Left colon (tissue), 2 donors: ENCODE measurements around the gene TBC1D22A. TPM values are rescaled to one million over a fixed set of nuclear protein-coding genes. Genes with fewer than 3 reads are reported as not detected.

Experiments
- ATAC-seq: fragments of 200-7000 bp; cut with Tn5 transposase; one replicate; pipeline ENCODE4 v1.9.1; 2020; ENCODE audit warnings: mild to moderate bottlenecking, moderate library complexity
- DNase-seq, 2 donors: peaks; one replicate each; pipeline ENCODE4 v3.0.0-alpha.2; 2020
- intact Hi-C, 2 donors: fragments of 100-400 bp; cut with DNase I in 1 of 2; cut with micrococcal nuclease in 1 of 2; formaldehyde crosslinking; loops; one replicate each; pipeline versions ENCODE4 v1.11.2 to v1.14.0; 2022; cut with DNase I, micrococcal nuclease
- total RNA-seq, 2 donors: library from RNA; stranded (reverse); fragmentation: NEBNext Ultra II Directional; extraction: Animal tissue kit (Norgen Biotek cat#: 25700); gene quantifications; one replicate each; pipeline ENCODE4 v1.2.1, GENCODE V29; 2021
- donor health status: DM: no; HTN: no; CAD: no.
- donor health status: DM: yes; HTN: yes; CAD: no.

The TBC1D22A gene
- total RNA-seq, 2 donors from 2014 or later: 40.7 to 45.2 TPM

DNA sequence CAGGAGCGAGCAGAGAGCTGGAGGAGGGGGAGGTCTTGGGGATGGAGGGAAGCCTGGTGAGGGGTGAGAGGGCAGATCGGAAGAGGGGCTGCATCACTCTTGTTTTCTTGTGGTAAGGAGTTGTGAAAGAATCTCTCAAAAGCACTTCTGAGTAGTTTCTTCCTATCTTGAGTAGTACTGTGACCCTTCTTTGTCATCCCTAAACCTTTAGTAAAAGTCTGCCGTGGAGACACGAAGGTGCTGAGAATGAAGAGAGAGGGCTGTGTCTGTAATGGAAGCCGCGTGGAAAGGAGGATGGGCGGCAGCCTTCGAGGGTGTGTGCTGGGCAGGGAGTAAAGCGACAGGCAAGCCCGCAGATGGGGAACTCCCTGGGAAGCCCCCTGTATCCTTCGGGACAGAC is 237.8 kb downstream of the TBC1D22A start:
- no peak for ATAC-seq
- no peak for DNase-seq
- intact Hi-C loops: no loop called here

- DNase-seq: no peak
- ATAC-seq: no peak
- intact Hi-C loops: no loop called here
These were observed 238.4 kb downstream of the TBC1D22A start for GRCh38 chr22:47000888-47001287.

GRCh38 chr22:47001288-47001687 is 238.8 kb downstream of the TBC1D22A start:
- DNase-seq (no peak), ATAC-seq (no peak)
- intact Hi-C loops: no loop called here

DNA sequence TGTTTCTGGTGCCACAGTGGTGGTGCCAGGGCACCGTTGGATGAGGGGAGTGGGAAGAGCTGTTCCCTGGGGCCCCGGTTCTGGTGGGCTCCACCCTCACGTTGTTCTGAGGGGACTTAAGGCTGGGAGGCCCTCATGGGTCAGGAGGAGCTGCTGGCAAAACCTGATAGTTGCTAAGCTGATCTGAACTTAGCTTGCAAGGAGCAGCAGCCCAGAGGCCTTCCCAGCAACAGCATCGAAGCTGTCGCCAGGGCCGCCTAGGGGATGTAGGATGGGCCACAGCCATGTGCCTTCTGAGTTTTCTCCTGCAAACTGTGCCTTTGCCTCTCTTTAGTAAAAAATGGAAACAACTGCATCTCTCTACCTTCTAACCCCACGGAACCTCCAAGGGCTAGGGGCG is 240.2 kb downstream of the TBC1D22A start:
- intact Hi-C loops: no loop called here
- ATAC-seq: no peak
- no peak for DNase-seq

DNA sequence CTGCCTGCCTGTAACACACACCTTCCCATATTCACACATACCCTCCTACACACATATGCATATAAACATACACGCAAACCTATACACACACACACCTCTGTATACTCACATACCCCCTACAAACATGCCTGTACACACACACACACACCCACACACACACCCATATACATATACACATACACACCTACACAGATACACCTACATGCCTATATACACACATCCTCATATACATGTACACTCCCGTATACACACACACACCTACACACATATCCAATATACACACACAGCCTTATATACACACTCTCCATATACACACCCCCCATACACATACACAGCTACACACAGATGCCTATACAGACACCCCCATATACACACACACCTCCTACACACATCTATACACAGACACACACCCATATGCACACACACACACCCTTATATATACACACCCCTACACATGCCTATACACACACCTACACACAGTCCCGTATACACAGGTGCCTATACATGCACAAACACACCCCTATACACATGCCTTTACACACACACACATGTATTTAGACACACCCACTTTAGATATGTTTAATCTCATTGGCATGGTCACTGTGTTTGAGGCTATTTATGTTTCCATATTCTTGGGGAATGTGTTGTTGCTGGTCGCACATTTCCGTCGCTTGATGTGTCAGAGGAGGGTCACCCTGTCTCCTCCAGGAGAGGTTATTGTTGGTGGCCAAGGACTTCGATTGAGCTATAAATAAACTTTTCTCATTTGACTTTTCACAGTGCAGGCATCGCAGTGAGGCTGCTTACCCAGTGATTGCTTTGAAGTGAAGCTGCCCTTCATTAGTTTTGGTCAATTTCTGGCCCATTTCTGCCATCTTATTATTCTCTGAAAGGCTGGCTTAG is 243.3 kb downstream of the TBC1D22A start:
- ATAC-seq: no peak
- intact Hi-C loops: no loop called here

DNA sequence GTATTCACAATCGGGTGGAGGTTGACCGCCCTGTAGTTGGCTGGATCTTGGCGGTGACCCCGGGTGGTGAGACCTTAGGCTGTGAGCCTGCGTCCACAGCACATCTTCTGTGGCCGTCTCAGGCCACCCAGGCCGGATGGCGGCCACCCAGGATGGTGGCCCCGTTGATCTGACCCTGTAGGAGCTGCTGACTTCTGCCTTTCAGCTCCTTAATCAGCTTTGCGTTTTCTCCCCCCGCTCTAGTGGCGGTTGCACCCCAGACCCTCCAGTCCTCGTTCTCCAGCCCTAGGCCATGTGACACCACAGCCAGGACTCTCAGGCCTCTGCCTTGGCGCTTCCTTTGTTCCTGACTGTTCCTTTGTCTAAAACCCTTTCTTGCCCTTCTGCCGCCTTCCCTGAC is 244.0 kb downstream of the TBC1D22A start:
- intact Hi-C loops: no loop called here
- DNase-seq (no peak), ATAC-seq (no peak)

More for the DNA sequence above, 243.3 kb downstream of the TBC1D22A start:
- no peak for DNase-seq

- ATAC-seq (no peak), DNase-seq (no peak)
- intact Hi-C loops: no loop called here
These were observed 244.4 kb downstream of the TBC1D22A start for GRCh38 chr22:47006869-47007268.

- intact Hi-C loops: no loop called here
- no peak for DNase-seq
- no peak for ATAC-seq
These were observed 245.0 kb downstream of the TBC1D22A start for GRCh38 chr22:47007496-47007895.

DNA sequence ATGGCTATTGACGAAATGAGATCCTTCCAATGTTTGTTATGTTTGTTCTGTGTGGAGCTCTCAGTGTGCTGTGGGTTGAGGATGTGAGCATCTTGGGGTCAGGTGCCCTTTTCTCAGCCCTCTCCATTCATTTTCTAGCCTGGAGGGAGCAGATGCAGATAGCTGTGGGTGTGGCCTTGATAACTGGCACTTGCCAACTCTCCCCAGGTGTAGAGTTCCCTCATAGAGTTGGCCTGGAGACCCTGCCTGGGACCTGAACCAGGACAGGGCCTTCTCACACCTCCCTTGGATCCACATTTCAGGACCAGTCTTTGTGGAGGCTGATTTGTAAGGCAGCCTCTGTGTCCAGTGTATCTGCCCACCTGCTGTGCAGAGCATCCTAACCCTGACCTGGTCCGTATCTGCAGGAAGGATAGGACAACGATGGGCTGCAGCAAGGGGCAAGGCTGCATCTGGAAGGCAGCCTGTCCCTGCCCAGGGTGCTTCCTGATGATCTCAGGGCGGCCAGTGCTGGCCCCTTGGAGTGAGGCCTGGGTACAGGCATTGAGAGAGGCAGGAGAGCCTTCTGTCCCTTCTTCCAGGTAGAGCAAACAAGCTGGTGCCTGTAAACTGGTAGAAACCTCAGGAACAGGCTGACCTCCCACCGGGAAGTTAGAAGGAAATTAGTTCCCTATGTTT is 245.9 kb downstream of the TBC1D22A start:
- intact Hi-C loops: no loop called here
- ATAC-seq (no peak), DNase-seq (no peak)

DNA sequence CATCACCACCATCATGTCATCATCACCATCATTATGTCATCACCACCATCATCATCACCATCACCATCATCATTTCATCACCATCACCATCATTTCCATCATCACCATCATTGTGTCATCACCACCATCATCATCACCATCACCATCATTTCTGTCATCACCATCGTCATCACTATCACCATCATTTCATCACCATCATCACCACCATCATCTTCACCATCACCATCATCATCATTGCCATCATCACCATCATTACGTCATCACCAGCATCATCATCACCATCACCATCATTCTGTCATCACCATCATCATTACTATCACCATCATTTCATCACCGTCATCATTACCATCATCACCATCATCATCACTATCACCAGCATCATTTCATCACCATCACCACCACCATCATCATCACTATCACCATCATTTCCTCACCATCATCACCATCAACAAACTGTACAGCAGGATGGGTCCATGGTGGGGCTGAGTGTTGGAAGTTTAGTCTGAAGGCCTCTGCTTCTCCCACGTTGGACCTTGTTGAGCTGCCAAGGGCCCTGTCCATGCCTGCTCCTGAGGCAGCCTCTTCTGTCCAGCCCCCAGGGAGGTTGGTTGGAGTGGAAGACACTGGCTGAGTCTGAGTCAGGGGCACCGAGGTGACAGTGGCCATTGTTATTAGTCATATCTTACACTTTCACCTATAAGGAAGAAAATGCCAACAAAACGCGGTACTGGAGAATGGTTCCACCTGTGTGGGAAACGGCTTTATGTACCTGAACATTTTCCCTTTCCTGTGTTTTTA is 247.1 kb downstream of the TBC1D22A start:
- DNase-seq: no peak
- intact Hi-C loops: no loop called here
- peak; percentile 24 for ATAC-seq

GRCh38 chr22:47010211-47010610 is 247.8 kb downstream of the TBC1D22A start:
- DNase-seq: peak; percentile 48 to 70
- peak; percentile 91 for ATAC-seq
- intact Hi-C loops: no loop called here

GRCh38 chr22:47011131-47011858 is 248.8 kb downstream of the TBC1D22A start:
- no peak for ATAC-seq
- DNase-seq: no peak
- intact Hi-C loops: no loop called here

DNA sequence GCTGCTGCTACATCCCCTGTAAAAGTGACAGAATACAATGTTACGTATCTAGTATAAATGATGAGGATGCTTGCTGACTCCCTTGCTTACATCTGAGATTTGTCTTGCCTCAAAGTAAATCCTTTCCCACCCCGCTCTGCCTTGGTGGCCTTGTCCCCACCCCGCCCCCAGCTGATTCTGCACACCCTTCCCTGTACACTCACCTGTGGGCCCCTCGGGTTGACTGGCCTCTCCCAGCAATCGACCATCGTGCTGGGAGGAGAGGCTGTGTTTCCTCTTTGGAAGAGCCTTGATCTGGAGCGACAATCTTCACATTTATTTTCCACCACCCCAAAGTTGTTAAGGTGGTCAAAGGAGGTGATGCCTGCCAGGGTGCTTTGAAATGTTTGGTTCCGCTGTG is 249.4 kb downstream of the TBC1D22A start:
- DNase-seq (no peak), ATAC-seq (no peak)
- intact Hi-C loops: no loop called here

GRCh38 chr22:47012589-47013370 is 250.3 kb downstream of the TBC1D22A start:
- DNase-seq: no peak
- intact Hi-C loops: no loop called here
- no peak for ATAC-seq

GRCh38 chr22:47013861-47014635 is 251.6 kb downstream of the TBC1D22A start:
- no peak for DNase-seq
- ATAC-seq: no peak
- intact Hi-C loops: no loop called here

GRCh38 chr22:47014636-47015345 is 252.3 kb downstream of the TBC1D22A start:
- no peak for DNase-seq
- no peak for ATAC-seq

More at GRCh38 chr22:47014636-47015345, 252.3 kb downstream of the TBC1D22A start:
- intact Hi-C loops: no loop called here
